ENCODE data around the gene OTOP2. TPM values are rescaled to one million over a fixed set of nuclear protein-coding genes. Genes with fewer than 3 reads are reported as not detected.
A peak's percentile ranks its signal among the peaks of the same experiment; 100 is the strongest.

OTOP2 gene
- total RNA-seq, 2 donors from 2014 or later = not detected

DNA sequence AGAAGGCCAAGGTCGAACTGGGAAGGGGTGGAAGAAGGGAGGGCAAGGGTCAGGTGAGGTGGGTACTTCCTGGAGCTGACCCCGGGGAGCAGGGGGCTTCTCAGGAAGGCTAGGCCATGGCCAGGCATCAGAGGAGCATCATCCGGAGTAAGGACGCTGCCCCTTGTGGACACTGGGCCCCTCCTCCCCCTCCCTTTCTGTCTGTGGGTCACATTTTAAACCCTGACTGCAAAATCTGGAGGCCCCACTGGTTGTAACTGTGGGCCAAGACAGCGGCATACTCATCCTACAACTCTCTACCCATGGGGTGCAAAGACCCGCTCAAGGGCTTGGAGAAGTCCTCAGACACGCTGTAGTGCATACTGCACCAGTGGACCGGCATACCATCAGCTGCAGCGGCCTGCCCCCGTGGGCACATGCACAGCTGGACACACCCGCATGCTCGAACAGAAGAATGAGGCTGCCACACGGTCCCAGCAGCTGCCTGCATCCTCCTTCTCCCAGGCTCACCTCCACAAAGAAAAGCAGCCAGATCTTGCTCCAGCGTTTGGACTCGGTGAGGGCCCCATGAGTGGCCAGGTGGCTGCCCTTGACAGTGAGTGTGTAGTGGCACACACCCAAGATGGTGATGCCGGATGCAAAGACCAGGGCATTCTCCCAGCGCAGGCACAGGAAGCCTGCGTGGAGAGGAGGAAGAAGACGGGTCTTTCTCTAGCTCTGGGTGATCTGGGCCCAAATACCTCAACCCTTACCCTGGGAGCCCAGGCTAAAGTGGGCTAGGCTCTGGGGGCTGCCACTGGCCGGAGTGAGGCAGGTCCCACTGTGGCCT, 31.8 kb upstream of the OTOP2 start:
- no peaks in the 10 kb centered on the region for H3K36me3 ChIP-seq (replicated peaks in 1 of 2; ENCODE audit: insufficient read depth in 1 of 2, low read depth in 2 of 2)
- intact Hi-C loops (cut with DNase I) = no loop called here
- H3K4me1 ChIP-seq = peaks cover 18% of the 10 kb centered on the region
- H3K27ac ChIP-seq = no peak overlapping the region
- no peaks in the 10 kb centered on the region for H3K27me3 ChIP-seq
- H3K4me3 ChIP-seq = no peak overlapping the region
- TF ChIP-seq POLR2A (IDR thresholded peaks at IDR 0.05) = no peak
- TF ChIP-seq, protein P1, sequence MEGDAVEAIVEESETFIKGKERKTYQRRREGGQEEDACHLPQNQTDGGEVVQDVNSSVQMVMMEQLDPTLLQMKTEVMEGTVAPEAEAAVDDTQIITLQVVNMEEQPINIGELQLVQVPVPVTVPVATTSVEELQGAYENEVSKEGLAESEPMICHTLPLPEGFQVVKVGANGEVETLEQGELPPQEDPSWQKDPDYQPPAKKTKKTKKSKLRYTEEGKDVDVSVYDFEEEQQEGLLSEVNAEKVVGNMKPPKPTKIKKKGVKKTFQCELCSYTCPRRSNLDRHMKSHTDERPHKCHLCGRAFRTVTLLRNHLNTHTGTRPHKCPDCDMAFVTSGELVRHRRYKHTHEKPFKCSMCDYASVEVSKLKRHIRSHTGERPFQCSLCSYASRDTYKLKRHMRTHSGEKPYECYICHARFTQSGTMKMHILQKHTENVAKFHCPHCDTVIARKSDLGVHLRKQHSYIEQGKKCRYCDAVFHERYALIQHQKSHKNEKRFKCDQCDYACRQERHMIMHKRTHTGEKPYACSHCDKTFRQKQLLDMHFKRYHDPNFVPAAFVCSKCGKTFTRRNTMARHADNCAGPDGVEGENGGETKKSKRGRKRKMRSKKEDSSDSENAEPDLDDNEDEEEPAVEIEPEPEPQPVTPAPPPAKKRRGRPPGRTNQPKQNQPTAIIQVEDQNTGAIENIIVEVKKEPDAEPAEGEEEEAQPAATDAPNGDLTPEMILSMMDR (IDR thresholded peaks at IDR 0.05) = no peak
- DNase-seq (peak in 3 of 4 donors; percentile 56 to 74 (median 65)), ATAC-seq (peak; percentile 51)
- no peaks in the 10 kb centered on the region for H3K9me3 ChIP-seq
- 49 to 63% methylated on average over 7 to 20 of the region's 20 CpGs for WGBS, 2 donors

DNA sequence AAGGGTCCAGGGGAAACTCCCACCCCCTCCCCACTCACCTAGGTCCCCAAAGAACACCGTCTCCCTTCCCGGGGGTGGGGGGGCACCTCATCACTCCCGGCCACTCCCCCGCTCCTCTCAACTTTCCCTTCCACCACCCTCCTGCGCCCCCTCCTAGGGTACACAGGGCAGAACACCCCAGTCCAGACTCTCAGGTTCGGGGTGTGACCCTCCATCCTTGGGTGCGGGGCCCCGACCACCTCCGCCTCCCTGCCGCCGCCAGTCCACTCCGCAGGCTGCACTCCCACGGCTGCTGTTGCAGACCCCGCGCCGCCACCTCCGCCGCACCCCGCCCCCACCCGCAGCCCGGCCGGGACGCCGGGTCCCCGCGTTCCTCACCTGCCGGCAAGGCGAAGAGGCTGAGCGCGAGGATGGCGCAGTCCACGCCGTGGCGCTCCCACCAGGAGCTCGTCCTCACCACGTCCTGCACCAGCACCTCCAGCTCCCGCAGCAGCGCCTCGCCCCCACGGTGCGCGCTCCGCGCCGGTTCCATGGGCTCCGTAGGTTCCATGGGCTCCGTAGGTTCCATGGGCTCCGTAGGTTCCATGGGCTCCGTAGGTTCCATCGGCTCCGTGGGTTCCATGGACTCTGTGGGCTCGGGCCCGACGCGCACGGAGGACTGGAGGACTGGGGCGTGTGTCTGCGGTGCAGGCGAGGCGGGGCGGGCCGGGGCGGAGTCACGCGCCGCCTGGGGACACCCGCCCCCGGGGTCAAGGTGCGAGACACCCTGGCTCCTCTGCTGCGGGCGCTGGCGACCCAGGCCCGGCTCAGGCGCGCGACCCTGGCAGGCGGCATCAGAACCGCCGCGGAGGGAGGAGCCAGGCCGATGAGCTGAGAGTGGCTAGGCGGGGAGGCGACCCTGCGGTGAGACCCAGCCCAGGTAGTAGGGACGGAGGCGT, 30.8 kb upstream of the OTOP2 start, which contains the start of gene FADS6:
Gene FADS6 (minus strand): TSS at position 660 of the 938 bp plus-strand sequence. CDS start 38 bp downstream, at position 622.
- no peaks in the 10 kb centered on the region for H3K27me3 ChIP-seq
- WGBS, 2 donors = 3 to 17% methylated on average over 12 to 85 of the region's 86 CpGs

DNA sequence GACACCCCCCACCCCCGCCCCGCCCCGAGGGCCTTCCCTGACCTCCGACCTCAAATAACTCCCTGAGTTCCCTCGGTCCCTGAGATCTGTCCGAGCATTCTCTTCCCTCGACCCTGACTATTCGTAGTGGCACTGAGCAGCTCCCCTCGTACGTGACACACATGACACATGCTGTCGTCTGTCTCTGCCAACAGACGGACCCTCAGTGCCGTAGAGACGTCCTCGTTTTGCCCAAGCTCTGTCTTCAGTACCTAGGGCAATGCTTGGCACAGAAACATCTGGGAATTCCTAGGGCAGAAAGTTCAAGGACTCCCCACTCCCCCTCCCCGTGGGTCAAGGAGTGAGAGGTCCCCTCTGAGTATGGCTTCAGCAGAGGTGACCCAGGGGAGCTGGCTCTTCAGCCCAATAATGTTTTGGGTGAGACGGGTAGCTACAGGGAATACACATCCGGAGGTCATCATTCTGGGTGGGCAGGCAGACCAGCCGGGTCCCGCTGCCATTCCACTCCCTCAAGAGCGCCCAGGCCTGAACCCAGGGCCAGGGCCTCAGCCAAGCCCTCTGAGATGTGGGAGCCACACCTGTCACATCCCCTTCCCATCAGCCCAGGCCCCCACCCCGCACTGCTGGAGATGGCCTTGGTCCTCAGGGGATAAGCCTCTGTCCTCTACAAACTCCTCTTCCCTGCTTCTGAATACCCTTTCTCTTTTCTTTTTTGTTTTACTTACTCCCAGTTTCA, 30.0 kb upstream of the OTOP2 start:
- no peaks in the 10 kb centered on the region for H3K27me3 ChIP-seq
- no peak overlapping the region for H3K27ac ChIP-seq
- DNase-seq (no peak), ATAC-seq (no peak)
- no peak for TF ChIP-seq POLR2A (IDR thresholded peaks at IDR 0.05)
- TF ChIP-seq, protein P1 (IDR thresholded peaks at IDR 0.05) = no peak
- no peaks in the 10 kb centered on the region for H3K9me3 ChIP-seq
- intact Hi-C loops (cut with DNase I) = no loop called here
- 32 to 37% methylated on average over 19 to 22 of the region's 22 CpGs for WGBS, 2 donors
- no peak overlapping the region for H3K4me3 ChIP-seq
- no peaks in the 10 kb centered on the region for H3K36me3 ChIP-seq (replicated peaks in 1 of 2; ENCODE audit: insufficient read depth in 1 of 2, low read depth in 2 of 2)
- H3K4me1 ChIP-seq = peaks cover 18% of the 10 kb centered on the region

More for the DNA sequence above, 30.8 kb upstream of the OTOP2 start, which contains the start of gene FADS6:
- DNase-seq (peak in 1 of 4 donors; percentile 19), ATAC-seq (peak; percentile 41)
- Histone ChIP-seq H3K36me3 (replicated peaks in 1 of 2; ENCODE audit: insufficient read depth in 1 of 2, low read depth in 2 of 2) (no peaks in the 10 kb centered on the region), H3K27ac (no peak within 1 kb of the TSS), H3K4me3 (no peak within 1 kb of the TSS), H3K4me1 (peaks cover 18% of the 10 kb centered on the region), H3K9me3 (no peaks in the 10 kb centered on the region)
- intact Hi-C loops (cut with DNase I) = no loop called here
- TF ChIP-seq, protein P1 (IDR thresholded peaks at IDR 0.05) = no peak
- TF ChIP-seq POLR2A (IDR thresholded peaks at IDR 0.05) = no peak

DNA sequence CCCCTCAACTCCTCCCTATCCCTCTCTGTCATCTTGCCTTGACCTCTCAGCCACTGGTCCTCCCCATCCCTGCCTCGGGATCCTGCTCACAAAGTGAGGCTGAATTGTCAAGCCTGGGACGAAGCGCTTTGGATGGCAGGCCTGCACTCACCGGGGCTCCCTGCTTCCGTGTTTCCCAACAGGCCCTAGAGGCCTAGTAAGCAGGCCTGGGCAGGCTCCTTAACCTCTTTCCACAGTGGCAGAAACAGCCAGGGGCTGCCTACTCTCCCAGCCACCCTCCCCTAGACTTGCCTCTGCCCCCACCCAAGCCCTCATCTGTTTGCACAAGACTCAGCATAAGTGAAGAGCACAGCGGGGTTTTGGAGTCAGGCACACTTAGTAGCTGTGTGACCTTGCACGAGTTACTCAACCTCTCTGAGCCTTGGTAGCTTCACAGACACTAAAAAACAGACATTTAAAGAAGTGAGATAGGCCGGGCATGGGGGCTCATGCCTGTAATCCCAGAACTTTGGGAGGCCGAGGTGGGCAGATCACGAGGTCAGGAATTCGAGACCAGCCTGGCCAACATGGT, 25.6 kb upstream of the OTOP2 start:
- Histone ChIP-seq H3K36me3 (replicated peaks in 1 of 2; ENCODE audit: insufficient read depth in 1 of 2, low read depth in 2 of 2) (no peaks in the 10 kb centered on the region), H3K4me3 (no peak overlapping the region), H3K27me3 (no peaks in the 10 kb centered on the region), H3K4me1 (peaks cover 5% of the 10 kb centered on the region), H3K27ac (no peak overlapping the region), H3K9me3 (no peaks in the 10 kb centered on the region)
- no peak for TF ChIP-seq POLR2A (IDR thresholded peaks at IDR 0.05)
- TF ChIP-seq, protein P1 (IDR thresholded peaks at IDR 0.05) = no peak
- intact Hi-C loops (cut with DNase I) = no loop called here
- no peak for DNase-seq
- ATAC-seq = no peak
- 72 to 79% methylated on average over 6 to 11 of the region's 11 CpGs for WGBS, 2 donors
